Stimulated activated CD8-positive, alpha-beta memory T cell treated with anti-CD3 and anti-CD28 coated beads, Interleukin-12 subunit alpha, Interleukin-12 subunit beta, amount 100 ng/mL, for 24 hours (primary cell): ENCODE results near the gene LZIC.

ENCODE experiments used
- DNase-seq: peaks from one replicate; pipeline ENCODE4 v3.0.0-alpha.2; 2020; ENCODE audit errors: extremely low read depth

LZIC gene

DNA sequence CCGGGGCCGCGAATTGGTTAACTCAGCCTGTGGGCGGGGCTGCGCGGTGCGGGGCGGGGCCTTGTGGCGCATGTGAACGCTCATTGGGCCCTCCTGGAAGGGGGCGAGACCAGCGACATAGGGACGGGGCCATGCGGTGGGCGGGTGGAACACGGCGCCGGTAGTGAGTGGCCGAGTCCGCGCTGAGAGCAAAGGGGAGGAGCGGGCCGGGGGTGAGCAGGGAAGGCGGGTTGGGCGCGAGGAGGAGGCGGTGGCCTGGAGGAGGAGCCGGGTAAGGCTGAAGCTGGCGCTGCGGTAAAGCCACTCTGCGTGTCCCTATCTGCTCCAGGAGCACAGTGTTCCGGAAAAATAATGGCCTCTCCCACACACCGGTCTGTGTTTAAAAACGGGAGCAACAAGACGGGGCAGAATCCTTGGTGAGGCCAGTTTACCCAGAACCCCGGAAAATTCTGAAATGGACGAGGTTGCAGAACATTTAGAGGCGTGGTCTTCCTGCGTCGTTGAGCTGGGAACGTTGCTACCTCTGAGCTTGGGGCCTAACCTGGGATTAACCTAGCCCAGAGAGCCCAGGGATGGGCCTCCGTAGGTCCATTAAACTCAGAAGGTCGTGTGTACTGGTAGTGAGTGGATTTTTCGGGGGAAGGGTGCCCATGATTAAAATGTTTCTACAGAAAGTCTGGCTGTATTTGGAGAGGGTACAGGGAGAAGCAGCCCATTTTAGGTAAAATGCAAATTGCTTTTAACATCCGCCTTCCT is 32.6 kb downstream of the LZIC start:
- DNase-seq, result peak; percentile 100

- no peak for DNase-seq
These were observed 33.1 kb downstream of the LZIC start, which contains the start of gene CTNNBIP1 for GRCh38 chr1:9910076-9910422. CTNNBIP1 (minus strand) TSS chr1:9910269; CDS start chr1:9872064, 38,205 bp downstream.

DNA sequence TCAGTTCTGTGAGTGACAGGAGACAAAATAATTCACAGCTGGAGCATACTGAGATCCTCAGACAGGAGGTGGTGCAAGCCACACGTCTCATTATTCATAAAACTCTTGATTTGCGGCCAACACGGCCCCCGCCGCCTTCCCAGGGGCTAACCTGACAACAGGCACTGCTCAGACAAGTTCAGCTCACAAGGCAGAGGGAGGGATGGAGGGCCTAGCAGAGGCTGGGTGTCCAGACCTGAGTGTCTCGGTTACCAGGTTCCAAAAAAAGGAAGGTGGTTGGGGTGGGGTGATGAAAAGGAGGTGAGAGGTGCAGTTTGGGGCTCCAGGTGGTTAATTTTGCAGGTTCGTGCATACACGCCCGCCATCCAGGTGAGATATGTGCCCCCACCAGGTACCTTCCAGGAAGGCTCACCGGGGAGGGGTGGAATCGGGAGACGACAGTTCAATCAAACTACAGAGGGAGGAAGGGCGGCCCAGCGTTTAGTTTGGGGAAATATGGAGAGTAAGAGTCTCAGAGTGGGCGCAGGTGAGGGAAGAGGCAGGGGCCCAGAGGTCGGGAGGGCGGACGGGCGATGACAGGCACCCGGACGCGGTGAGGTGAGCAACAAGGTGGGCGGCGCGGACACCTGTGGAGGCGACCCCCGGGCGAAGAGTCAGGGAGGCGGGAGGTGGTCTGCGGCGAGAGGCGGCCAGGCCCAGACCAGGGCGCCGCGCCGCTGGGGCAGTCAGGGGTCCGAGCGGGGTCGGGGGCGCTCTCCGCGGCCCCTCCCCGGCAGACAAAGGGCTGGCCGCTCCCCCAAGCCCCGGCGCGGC is 33.8 kb downstream of the LZIC start:
- DNase-seq, result no peak

DNA sequence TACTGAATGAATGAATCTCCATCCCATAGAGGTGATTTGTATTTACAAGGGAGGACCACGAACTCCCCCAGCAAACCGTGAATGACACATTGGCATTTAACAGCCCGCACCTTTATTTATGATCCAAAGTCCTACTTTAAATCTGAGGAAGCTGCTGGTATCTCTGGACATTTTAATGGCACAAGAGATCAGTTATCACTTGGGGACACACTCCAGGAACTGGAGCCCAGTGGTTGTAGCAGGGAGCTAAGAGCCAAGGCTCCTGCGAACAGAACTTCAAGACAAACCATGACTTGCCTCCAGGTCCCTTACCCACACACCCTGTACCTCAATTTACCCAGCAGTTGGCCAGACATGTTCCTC is 34.3 kb downstream of the LZIC start:
- DNase-seq, result no peak

- no peak for DNase-seq
These were observed 35.8 kb downstream of the LZIC start for GRCh38 chr1:9907441-9907840.

GRCh38 chr1:9906466-9906865 is 36.7 kb downstream of the LZIC start:
- no peak for DNase-seq

GRCh38 chr1:9905010-9905409 is 38.2 kb downstream of the LZIC start:
- no peak for DNase-seq

DNA sequence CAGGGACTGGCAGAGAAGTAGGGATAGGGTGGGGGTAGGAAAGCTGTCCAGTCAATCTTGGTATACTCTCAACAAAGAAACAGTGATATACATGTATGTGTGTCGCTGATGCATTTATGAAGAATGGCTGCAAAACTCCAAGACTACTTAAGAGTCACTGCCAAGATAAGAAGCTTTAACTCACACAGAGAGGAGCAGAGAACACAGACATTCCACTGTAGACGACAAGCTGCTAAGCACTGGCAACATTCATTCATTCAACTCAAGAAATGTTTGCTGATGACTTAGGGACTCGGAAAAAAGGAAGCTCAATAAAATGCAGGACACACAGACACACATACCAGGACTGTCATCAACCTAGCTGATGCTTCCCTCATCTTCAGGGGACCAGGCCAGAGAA is 38.6 kb downstream of the LZIC start:
- DNase-seq, result no peak

DNA sequence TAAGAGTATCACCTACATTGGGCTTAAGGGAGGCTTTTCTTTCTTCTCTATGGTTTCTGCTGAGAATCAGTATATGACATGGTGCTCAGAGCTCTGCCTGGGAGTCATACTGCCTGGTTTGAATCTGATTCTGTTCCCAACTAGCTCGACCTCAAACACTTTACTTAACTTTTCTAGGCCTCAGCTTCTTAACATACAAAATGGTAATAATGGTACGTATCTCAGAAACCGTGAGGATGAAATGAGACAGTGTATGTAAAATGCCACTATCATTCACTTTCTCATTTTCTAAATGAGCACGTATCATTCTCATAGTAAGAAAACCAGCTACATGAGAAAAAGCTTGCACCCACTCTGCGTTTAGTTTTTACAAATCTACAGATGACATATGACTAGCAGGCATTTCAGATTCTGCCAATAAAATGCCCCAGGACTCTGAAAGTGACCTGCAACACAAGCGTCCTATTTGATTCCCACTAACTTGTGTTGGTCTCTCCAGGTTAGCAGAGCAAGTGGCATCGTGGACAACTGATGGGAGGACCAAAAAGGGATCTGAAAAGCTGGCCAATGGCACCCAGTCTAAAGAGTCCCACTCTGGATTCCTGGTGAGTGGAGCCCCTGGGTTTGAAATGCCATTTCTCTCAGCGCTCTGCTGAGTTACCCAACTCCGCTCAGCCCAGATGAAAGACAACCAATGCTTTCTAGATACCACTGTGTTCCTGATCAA is 39.2 kb downstream of the LZIC start:
- DNase-seq, result no peak

GRCh38 chr1:9902060-9902452 is 41.1 kb downstream of the LZIC start:
- DNase-seq, result no peak

- DNase-seq, result no peak
These were observed 41.8 kb downstream of the LZIC start for GRCh38 chr1:9901148-9902059.

DNA sequence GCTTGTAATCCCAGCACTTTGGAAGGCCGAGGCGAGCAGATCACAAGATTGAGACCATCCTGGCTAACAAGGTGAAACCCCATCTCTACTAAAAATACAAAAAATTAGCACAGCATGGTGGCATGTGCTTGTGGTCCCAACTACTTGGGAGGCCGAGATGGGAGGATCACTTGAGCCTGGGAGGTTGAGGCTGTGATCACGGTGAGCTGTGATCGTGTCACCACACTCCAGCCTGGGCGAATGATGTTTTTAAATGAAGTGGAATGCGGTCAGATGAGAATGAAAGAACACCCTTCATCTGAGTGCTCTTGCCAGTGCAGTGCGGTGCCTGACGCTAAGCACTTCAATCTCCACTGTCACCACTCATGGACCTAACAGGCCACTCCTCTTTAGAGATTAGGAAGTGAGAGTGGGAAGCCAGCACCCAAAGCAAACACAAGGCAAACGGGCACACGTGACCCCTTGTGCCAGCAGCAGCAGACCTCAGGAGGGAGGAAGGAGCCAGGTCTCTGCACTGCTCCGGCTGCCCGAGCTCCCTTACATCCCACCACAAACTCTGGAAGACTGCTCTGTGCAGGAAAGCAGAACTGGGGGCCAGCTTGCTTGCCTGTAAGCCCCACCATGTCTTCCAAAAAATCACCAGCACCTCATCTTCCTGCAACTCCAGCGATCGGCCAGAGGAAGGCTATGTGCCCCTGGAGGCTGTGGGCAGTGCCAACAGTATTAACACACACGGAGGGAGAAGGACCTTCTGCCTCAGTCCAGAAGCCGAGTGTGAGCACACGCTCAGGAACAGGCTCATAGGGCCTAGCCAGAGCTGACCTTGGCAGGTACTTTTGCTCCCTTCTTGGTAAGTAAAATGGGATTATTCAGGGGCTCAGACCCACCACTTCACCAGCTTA is 42.8 kb downstream of the LZIC start:
- DNase-seq, result no peak

DNA sequence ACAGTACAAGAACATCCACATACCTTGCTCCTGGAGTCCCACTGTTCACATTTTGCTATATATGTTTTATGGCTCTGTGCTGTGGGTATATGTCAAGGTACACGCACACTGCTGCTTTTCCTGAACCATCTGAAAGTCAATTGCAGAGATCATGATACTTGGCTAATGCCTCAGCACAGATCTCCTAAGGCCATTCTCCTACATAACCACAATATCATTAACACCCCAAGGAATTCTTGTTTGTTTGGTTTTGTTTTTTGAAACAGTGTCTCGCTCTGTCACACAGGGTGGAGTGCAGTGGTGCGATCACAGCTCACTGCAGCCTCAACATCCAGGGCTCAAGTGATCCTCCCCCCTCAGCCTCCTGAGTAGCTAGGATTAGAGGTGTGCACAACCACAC is 49.1 kb downstream of the LZIC start:
- DNase-seq, result no peak

DNA sequence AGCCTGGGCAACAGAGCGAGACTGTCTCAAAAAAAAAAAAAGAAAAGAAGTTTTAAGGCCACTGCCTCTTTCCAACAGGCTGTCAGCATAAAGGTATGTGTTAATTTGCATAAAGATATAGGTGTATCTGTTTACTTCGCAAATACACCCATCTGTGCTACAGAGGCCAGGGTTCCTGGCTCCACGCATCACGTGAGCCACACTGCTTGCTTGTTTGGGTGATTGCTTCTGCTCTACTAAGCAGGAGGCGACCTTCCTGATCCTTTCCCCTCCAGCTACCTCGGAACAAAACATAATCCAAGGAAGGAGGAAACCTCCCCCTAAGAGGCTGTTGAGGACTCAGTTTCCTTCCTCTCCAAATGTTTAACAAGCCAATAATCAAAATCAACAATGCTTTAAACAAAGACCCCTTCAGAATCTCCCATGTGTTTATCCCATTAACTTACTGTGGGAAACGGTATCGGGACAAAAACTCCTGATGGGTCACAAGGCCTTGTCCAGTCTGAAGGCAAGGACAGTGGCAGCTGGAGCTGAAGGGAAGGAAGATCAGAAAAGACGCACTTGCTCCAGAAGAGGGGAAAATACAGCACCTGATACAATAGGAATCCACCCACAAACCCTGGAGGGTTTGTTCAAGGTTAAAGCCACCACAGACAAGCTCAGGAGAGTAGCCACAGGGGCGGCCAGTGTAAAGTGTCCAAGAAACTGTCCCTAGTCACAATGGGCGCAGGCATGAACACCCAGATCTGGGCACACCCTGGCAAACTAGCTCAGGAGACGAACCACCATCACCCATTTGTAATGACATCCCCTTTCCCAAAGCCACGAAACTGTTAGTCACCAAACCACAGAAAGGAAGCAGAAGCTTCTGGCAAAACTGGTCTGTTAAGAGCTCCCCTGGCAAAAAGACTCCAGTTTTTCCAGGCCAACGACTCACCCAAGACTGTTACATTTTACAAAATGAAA is 50.3 kb downstream of the LZIC start:
- DNase-seq, result no peak

DNA sequence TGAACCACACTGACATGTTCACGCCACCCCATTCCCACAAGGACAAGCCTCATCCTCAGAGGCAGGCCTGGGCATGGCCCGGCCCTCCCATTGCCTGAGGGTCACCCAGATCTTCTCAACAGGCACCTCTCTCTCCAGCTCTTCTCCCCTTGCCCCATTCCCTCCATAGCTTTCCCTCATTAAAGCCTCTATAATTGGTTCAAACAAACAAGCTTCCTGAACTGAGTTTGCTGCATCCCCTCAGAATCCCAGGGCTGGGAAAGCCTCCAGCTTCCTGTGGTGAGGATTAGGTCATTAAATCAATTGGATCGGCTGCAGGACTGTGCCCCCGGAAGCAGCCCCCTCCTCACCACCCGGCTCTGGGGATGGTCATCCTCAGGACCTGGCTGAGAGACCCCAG is 52.0 kb downstream of the LZIC start:
- DNase-seq, result no peak

DNA sequence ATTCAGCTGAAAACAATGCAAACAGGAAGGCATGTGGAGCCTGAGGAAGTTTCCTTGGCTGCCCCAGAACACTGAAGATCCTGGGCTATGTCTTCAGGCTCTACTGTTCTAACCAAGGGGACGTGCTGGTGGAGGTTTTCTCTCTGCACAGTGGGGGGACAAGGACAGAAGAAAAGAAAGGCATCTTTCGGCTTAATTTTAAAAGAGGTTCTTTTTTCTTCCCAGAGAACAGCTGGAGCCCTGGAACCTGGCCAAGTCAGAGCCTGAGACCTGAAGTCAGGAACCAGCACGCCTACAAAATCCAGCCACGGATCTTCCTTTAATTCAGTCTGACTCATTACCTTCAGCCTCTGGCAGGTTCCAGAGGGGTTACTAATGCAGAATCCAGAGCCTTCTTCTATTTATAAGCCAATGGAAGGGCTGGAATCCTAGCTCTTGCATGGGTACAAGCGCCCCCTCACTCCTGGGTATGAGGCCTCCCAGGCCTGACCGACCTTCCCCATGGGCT is 52.9 kb downstream of the LZIC start:
- DNase-seq, result no peak

DNA sequence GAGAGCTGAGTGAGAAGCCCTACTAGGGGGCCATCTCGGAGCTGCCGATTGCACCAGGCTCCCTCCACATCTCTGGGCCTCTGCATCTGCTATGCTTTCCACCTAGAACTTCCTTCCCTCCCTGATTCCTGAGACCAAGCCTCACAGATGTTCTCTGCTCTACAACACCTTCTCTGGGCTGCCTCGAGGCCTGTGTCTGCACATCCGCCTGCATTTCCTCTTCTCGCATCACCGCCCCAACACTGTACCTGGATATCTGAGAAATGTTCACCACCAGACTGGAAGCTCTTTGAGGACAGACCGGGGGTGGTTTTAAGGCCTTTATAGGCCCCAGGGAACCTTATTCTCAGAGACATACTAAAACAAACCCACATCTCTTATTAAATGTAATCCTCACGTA is 53.8 kb downstream of the LZIC start:
- DNase-seq, result no peak

GRCh38 chr1:9888886-9889285 is 54.3 kb downstream of the LZIC start:
- DNase-seq, result no peak

- no peak for DNase-seq
These were observed 56.1 kb downstream of the LZIC start for GRCh38 chr1:9887070-9887469.
